IMR-90 (cell line): ENCODE results near the gene FXYD3.

Source experiments
- CTCF ChIP-seq: conservative IDR thresholded peaks from 2 replicates; pipeline ENCODE4 v1.5.1; 2012; ENCODE audit warnings: mild to moderate bottlenecking, low read depth, low read length, improper control_type of control experiment
- MAFK ChIP-seq: IDR thresholded peaks from 2 replicates; pipeline ENCODE4 v1.6.1; 2012; ENCODE audit warnings: low read depth, low read length, improper control_type of control experiment
- POLR2A ChIP-seq: IDR thresholded peaks from 2 replicates; pipeline ENCODE4 v1.6.1; 2012; ENCODE audit warnings: mild to moderate bottlenecking, low read depth, low read length

- TF ChIP-seq POLR2A: no peak
- TF ChIP-seq CTCF: peak; percentile 82
- no peak for TF ChIP-seq MAFK
These were observed 19.8 kb downstream of the FXYD3 start for GRCh38 chr19:35135389-35135909.
